ENCODE data around the gene THADA.

Gene THADA

DNA sequence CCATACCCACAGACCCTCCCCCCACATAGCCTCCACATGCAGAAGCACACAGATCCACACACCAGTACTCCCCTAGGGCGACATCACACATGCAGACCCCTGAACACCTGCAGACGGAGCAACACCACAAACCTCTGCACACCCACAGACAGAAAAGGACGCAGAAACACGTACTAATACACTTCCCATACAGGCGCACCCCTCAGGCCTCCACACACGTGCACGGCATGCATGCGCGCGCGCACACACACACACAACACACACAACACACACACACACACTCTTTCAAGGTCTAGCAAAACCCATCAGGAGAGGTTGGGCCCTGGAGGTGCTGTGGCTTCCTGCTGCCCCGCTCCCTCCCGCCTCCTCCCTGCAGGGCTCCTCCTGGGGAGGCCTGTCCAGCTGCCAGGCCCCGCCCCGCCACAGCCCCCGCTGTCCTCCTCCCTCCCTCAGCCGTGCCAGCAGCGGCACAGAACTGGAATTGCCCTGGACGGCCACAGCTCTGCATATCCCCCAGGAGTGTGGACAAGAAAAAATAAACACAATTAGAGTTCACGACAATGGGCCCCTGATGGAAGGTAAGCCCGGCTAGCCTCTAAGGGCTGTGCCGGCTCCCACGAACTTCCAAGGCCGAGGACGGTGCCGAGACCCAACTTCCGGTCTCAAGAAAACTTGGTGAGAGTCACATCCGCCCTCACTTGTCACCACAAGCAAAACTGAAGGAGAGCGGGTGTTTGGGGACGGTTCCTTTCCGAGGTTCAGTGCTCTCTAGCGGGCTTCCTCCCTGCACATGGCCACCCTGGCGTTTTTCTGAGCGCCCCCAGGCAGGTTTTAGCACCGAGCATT is 376.2 kb downstream of the THADA start:
- DNase-seq: peak; percentile 90 to 93

- peak; percentile 50 to 67 for DNase-seq
These were observed 377.0 kb downstream of the THADA start for GRCh38 chr2:43218702-43219382.

DNA sequence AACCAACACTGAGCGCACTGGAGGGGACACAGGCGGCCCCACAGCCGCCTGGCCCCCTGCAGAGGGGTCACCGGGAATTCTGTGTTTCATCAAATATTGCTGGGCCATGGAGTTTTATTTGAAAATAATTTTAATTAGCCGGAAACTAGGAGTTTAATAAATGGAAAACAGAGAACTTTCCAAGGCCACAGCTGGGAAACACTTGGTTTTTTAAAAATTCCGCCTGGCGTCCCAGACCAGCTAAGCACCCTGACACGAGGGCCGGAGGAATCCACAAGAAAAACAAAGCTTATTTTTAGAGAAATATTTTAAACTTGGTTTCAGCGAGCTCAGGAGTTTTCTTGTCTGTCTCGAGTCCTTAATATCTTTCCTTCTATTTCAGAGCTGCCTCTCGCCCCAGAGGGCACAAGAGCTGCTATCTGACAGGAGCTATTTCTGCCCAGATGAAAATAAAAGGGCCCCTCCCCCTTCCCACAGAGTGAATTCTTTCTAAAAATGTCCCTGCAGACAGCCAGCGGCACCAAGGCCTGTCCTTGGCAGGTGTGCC is 377.6 kb downstream of the THADA start:
- DNase-seq: no peak

DNA sequence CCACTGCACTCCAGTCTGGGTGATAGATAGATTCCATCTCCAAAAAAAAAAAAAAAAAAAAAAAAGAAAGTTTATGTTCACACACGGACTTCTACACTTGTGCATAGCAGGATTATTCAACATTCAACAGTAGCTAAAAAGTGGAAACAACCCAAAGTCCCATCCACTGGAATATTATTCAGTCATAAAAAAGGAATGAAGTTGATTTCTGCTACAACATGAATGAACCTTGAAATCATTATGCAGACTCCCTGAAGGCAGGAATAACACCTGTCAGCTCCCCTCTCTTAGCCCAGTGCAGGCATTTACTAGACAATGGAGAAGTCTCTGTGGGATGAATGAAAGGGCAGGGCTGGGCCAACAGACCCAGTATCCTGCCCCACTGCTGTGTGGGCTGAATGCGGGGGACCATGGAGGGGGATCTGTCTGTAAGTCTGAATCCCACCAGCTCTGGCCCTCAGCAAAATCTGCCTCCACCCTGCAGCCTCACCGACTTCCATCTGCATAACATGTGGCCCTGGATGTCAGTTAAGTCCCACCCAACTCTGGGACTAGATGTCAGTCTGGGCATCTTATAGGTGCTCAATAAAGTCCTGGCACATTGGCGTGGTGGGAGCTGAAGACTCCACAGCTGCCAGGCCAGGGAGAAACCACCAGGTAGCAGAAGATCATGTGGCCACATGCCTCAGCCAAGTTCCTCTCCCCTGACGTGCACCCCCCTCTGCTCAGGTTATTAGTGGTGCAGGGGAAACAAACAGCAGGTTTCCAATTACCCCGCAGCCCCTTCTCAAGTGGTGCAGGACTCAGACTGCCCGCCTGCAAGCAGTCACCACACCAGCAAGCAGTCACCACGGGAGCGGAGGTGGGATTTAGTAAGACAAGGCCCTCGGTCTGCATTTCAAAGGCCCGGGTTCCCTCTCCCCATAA is 378.3 kb downstream of the THADA start:
- DNase-seq: peak in 1 of 2 donors; percentile 54

DNA sequence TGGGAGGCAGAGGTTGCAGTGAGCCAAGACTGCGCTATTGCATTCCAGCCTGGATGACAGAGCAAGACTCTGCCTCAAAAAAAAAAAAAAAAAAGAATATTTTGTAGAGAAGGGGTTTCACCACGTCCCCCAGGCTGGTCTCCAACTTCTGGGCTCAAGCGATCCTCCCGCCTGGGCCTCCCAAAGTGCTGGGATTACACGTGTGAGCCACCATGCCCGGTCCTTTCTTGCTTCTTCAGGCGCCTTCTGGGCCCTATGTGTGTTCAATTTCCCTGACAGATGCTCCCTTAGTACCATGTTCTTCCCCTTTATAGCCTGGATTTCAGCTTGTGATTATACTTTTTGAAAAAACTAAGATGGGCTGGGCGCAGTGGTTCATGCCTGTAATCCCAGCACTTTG is 379.2 kb downstream of the THADA start:
- no peak for DNase-seq

- no peak for DNase-seq
These were observed 380.1 kb downstream of the THADA start for GRCh38 chr2:43215673-43216255.

DNA sequence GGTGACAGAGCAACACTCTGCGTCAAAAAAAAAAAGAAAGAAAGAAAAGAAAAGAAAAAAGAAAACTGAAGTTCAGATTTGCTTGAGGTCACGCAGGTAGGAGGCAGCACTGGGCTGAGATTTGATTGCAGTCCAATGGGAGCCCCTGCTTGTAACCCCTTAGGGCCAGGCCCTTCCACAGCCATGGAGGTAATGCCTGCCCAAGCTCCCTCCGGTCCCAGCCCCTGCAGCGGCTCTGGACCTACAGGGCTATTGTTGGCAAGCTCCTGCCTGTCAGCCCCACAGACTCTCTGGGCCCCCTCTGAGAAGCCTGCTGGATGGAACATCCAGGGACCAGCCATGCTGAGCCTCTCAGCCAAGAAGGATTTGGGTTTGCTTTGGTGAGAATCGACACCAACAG is 381.6 kb downstream of the THADA start:
- DNase-seq: no peak

DNA sequence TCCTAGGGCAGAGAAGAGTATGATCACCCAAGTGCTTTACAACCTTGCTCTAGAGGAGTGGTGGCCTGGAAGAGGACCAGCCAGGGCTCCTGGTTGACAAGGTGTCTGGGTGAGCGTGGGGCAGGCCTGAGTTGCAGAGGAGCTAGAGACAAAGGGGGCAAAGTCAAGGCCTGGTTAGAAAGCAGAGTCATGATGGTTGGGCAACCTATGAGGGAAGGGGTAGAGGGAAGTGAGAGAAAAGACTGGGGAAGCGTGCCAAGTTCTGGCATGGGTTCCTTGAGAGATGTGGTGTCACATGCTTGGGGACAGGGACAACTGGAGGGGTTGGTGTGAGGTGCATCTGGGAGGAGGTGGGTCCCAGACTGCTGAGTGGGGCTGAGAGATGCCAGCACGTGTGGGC is 382.9 kb downstream of the THADA start:
- peak; percentile 90 to 94 for DNase-seq

DNA sequence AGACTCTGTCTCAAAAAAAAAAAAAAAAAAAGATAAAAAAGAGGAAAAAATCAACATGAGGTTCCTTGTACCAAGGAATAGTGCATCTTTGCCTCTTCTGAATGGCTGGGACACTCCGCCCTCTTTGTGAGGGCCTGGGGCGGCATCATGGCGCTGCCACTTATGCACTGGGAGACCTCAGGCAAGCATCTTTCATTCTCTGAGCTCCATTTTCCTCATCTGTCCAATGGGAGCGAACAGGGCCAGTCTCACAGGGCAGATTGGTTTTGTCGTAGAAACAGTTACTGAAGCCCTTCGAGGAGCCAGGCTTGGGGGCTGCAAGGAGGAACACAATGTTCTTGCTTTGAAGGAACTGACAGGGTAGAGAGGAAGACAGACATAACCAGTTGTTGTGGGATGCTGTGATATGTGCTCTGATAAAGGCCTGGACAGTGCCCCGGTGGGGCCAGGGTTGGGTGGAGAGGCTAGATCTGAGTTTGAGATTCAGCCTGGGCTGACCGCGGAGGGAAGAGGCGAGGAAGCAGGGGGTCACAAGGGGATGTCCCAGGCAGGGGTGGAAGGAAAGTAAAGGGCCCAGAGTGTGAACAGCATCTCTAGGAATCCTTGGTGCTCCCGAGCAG is 383.5 kb downstream of the THADA start:
- DNase-seq: no peak

DNA sequence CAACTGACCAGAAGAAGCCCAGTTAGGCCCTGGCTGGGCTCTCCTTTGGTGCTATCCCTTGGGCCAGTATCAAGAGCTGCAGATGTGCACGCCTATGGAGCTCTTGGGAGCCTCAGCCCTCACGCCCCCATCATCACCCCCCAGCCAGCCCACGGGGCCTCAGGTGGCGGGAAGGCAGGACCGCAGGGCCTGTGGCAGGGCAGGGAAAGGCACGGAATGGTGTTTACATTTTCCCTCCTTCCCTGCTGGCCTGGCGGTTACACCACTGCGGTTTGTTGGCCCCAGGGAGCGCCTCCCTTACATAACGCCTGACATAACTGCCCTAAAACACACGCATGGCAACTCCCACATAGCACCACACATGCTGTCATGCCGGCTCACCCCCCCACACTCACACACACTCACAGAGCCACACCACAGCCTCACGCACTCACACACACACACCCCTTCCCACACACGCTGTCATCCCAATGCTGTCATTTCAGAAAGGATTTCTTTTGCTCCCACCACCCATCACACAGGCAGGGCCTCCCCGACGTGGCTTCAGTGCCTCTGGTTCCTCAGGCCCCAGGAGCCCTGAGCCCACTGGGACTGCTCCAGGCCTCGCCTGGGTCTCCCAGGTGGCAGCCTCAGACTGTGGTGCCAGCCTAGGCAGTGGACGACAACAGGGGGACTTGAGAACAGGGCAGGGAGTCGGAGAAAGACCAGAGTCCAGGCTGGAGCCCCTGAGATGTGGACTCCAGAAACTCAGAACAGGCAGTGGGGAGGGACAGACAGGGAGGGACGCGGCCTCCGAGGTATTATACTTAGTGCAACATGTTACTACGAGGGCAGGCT is 385.2 kb downstream of the THADA start:
- DNase-seq: peak; percentile 91 to 95

GRCh38 chr2:43210125-43210466 is 385.7 kb downstream of the THADA start:
- DNase-seq: no peak

DNA sequence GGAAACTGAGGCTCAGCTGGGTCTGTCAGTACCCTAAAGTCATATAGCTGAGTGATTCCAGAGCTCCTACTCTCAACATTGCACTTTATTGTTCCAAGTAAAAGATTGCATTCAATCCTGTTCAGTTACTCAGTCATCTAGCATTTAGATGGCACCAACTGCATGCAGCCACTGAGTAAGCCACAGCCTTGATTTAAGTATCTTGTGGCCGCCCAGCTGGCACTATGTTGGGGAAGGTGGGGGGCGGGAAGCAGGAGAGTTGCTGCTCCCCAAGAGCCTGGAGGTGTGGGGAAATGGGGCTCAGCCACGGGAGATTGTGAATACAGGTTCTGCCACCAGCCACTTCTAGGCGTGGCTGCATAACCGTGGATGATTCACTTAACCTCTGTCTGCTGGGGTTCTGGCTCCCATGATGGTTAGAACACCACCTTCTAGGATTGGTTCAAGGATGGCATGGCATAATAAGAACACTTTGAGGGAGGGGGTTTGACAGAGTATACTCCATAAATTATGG is 386.6 kb downstream of the THADA start:
- no peak for DNase-seq

- DNase-seq: no peak
These were observed 388.1 kb downstream of the THADA start for GRCh38 chr2:43207553-43208300.

- DNase-seq: no peak
These were observed 389.2 kb downstream of the THADA start for GRCh38 chr2:43206602-43207001.

DNA sequence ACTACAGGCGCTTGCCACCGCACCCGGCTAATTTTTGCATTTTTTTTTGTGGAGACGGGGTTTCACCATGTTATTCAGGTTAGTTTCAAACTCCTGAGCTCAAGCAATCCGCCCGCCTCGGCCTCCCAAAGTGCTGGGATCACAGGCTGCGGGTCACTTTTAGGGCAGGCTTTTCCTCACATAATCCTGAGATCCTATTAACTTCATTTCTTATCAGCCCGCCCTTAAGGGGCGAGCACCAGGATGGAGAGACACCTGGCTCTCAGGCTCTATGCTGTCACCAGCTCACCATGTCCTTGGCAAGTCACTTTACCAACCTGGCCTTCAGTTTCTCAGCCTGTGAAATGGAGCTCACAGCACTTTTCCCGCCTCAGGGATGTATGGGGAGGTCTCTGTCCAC is 392.5 kb downstream of the THADA start:
- no peak for DNase-seq

DNA sequence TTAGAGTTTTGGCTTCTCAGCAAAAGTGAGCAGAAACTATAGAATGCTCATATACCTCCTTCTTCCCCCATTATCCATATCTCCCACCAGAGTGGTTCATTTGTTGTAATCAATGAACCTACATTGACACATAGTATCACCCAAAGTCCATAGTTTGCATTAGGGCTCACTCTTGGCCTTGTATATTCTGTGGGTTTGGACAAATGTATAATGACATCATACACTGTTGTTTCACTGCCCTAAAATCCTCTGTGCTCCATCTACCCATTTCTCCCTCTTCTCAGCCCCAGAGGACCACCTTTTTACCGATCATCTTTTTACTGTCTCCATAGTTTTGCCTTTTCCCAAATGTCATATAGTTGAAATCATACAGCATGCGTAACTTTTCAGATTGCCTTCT is 393.5 kb downstream of the THADA start:
- no peak for DNase-seq

DNA sequence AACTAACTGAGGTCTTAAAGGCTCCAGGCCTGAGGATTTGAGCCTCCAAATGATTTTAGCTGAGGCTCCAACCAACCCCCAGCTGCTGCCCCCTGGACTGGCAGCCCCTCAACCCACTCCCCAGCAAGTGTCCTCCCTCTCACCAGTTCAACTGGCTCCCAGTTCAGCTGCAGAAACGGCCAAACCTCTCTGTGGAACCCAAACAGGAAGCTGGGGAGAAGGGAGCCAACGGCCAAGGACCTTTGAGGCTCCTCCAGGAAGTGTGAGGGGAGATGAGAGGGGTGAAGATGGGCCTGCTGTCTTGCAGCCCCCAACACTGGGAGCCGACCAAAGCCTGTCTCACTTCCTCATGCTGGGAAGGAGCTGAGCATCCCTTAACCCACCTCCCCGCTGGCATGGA is 394.3 kb downstream of the THADA start:
- no peak for DNase-seq

- no peak for DNase-seq
These were observed 394.8 kb downstream of the THADA start for GRCh38 chr2:43201016-43201415.

GRCh38 chr2:43199492-43200488 is 396.0 kb downstream of the THADA start:
- DNase-seq: no peak

Measured in inflammatory macrophage (primary cell).